HG03095 (cell line): ENCODE results near the gene CDK14.
A peak's percentile ranks its signal among the peaks of the same experiment; 100 is the strongest.
"Not testable (repeated sequence)": the region's sequence is repeated elsewhere in the genome, so short reads cannot be mapped to it uniquely, and the experiment has no call there.

Experiments
- ATAC-seq: cut with Tn5 transposase; IDR thresholded peaks from one replicate; pipeline ENCODE4 v1.9.1; 2021; ENCODE audit warnings: moderate library complexity; ENCODE audit not compliant: unreplicated experiment

Gene CDK14

DNA sequence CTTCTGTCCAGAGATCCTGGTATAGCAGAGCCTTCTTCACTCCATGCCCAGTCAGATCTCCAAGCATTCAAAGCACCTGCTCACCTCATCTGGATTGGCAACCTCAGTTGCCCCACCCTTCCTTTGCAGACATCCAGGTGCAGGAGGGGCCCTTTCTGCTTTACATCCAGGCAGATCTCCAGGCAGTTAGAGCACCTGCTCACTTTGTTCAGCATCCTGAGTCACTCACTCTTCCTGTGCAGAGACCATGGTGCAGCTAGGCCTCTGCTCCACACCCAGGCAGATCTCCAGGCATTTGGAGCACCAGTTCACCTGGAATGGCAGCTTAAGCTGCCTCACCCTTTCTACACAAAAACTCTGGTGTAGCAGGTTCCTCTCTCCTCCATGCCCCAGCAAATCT lies 153.1 kb downstream of the CDK14 start:
- ATAC-seq = no peak

DNA sequence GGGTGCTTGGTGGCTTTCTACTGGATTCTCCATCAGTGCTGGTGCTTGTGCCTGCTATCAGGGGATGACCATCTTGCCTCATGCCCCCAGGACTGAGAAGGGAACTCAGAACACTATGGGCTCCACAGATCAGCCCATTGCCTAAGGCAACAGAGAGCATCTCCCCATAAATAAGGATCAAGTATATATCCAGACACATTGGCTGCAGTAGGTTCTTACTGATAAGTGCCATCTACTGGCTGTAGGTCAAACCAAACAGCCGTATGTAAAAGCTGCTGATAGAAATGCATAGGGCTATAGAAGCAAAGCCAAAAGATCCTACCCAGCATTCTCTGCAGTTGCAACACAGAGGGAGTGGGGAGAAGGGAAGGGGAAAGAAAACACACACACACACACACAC lies 153.7 kb downstream of the CDK14 start:
- ATAC-seq = no peak

DNA sequence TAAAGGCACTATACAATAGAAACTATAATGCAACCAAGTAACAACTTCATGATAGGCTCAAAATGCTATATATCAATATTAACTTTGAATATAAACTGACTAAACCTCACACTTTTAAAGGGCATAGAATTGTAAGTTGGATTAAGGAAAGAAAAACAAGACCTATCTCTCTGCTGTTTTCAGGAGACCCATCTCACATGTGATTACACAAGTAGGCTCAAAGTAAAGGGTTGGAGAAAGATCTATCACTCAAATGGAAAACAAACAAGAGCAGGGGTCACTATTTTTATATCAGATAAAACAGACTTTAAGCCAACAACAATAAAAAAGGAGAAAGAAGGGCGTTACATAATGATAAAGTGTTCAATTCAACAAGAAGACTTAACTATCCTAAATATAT lies 155.5 kb downstream of the CDK14 start:
- ATAC-seq = no peak

GRCh38 chr7:90752051-90752450 lies 155.9 kb downstream of the CDK14 start:
- no peak for ATAC-seq

DNA sequence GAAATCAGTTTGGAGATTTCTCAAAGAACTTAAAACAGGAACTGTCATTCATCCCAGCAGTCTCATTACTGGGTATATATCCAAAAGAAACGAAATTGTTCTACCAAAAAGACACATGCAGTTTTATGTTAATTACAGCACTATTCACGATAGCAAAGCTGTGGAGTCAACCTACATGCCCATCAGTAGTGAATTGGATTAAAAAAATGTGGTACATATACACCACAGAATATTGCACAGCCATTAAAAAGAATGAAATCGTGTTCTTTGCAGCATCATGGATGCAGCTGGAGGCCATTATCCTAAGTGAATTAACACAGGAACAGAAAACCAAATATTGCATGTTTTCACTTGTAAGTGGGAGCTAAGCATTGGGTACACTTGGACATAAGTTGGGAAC lies 158.9 kb downstream of the CDK14 start:
- ATAC-seq = no peak

GRCh38 chr7:90756366-90756765 lies 160.2 kb downstream of the CDK14 start:
- ATAC-seq = peak; percentile 24

GRCh38 chr7:90757565-90757950 lies 161.4 kb downstream of the CDK14 start:
- peak; percentile 75 for ATAC-seq

DNA sequence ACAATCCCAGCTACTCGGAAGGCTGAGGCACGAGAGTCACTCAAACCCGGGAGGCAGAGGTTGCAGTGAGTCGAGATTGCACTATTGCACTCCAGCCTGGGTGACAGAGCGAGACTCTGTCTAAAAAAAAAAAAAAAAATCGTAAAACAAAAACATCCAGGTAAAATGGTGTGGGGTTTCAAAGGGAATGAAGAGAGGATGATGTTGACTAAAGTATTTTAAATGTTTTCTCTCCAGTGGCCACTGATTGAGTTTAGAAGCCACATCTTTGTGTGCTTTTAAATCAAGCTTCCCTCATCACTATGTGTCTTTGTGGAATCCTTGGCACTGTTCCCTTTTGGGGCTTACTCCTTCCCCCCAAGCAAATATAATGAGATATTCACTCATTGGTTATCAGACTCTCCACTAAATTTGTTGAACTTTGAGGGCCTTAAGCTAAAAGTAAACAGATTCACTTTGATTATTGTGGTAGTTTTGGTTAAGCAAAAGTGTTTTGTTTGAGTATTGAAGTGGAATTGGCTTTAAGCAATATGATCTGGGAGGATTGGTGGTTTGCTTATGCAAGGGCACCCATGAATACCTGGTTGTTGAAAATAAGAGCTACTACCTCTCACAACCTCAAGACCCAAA lies 162.9 kb downstream of the CDK14 start:
- no peak for ATAC-seq

DNA sequence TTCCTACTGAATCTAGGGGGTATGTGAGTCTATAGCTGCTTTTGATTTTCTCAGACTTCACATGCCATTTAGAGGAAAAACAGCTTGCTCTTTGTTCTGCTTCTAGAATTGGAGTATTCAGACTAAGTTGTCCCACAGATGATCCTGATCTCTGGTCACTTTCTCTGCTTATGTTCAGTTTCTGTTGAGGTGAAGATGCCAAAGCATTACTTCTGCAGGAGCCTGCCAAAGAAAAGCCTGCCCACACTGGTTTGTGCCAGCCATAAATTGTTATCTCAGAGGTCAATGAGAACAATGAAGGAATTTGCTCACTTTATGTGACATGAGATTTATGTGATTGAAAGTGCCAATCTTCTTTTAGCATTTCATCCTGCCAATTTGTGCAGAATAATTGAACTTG lies 163.6 kb downstream of the CDK14 start:
- no peak for ATAC-seq

- ATAC-seq = no peak
These were observed 164.8 kb downstream of the CDK14 start for GRCh38 chr7:90760892-90761291.

DNA sequence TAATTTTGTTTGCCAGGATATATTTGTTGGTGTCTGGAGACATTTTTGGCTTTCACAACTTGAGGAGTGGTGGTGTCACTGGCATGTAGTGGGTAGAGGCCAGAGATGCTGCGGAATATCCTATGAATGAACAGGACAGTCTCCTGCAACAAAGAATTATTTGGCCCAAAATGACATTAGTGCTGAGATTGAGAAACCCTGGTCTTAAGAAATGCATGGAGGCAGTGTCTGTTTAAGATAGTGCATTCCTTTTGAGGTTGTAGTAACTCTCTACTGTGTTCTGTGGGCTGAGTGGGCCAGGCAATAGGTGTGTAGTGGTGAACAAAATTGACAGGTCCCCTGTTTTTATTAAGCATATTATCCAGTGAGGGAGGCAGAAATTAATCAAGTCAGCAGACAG lies 165.5 kb downstream of the CDK14 start:
- ATAC-seq = no peak

DNA sequence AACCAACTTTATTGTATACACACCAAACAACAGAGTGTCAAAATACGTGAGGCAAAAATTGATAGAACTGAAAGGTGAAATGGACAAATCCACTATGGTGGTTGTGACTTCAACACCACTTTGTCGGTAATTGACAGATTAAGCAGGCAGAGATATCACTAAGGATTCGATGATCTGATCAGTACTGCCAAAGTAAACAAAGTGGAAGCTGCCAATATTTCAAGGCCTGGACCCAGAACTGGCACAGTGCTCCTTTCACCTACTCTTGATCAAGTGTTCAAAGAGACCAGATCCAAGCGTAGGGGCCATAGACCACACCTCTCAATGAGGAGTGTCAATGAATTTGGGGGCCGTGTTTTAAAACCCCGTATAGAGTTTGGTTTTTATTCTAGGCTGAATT lies 167.0 kb downstream of the CDK14 start:
- ATAC-seq = no peak

DNA sequence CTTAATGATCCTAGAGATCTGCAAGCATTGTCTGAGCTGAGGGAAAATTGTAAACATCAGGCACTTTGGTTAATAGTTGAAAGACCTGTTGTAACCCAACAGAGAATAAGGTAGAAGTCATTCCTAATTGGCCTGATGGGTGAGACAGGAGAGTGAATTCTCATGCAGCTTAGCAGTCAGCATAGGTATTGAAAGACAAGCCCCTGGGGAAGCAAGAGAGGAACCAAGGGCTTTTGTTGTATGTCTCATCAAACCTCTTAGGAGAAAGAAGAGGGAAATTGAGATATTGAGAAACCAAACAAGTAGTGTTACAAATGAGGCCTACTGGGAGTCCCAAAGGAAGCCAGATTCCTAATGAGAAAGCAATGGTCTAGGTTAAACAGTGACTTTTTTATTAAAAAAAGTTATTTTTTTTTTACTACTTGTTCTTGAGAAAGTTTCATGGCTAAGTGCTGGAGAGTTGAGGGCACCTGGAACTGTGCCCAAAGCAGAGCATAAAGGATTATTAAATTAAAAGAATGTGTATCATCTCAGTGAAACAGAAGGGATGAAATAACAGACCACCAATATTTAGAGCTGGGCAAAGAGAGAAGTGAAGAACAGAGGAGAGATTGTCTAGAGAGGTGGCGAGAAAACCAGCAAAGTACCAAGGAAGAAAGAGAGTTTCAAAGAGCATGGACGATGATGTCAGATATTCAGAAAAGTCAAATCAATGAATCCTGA lies 168.9 kb downstream of the CDK14 start:
- no peak for ATAC-seq

GRCh38 chr7:90766814-90767564 lies 170.9 kb downstream of the CDK14 start:
- no peak for ATAC-seq

- no peak for ATAC-seq
These were observed 172.2 kb downstream of the CDK14 start for GRCh38 chr7:90768301-90768700.

- ATAC-seq = no peak
These were observed 172.9 kb downstream of the CDK14 start for GRCh38 chr7:90769036-90769435.

DNA sequence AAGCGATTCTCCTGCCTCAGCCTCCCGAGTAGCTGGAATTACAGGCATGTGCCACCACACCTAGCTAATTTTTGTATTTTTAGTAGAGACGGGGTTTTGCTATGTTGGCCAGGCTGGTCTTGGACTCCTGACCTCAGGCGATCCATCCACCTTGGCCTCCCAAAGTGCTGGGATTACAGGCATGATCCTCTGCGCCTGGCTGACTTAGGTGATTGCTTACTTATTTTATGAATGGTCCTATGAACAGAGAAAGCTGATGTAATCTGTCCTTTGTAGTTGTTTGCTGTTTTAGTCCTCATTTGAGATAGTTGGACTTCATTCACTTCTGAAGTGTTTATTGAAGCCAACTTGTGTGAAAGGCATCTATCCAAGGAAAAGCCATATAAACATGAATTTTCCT lies 173.4 kb downstream of the CDK14 start:
- ATAC-seq = not testable (repeated sequence)

DNA sequence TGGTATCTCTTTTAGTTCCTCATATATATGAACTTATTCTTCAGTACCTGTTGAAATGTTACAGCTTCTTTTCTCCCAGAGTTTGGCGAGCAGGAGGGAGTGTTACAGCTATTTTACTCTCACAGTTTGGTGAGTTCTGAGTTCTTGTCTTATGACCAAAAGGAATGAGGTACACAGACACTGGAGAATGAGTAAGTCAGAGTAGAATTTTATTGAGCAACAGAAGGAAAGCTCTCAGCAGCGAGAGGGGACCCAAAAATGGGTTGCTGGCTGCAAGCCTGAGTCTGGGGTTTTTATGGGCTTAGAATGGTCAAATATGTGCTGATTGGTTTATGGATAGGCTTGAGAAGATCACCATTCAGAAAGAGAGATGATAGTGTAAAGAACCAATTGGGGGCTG lies 175.2 kb downstream of the CDK14 start:
- ATAC-seq = no peak

DNA sequence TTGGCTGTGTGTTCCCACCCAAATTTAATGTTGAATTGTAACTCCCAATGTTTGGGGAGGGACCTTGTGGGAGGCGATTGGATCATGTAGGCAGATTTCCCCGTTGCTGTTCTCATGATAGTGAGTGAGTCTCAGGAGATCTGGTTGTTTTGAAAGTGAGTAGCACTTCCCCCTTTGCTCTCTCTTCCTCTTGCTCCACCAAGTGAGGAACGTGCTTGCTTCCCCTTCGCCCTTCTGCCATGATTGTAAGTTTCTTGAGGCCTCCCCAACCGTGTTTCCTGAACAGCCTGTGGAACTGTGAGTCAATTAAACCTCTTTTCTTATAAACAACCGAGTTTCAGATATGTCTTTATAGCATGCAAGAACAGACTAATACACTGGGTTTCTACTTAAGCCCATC lies 176.3 kb downstream of the CDK14 start:
- no peak for ATAC-seq

DNA sequence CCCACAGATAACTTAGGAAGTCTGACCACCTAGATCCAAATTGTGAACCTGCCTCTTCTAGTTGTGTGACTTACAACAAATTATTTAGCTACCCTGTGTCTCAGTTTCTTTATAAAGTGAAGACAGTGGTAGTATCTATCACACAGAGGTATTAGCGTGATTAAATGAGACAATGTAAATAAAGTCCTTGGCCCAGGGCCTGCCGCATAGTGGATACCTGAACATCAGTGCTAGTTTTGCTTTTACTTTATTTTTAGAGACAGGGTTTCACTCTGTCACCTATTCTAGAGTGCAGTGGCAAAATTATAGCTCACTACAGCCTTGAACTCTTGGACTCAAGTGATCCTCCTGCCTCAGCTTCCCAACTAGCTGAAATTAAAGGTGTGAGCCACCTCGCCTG lies 177.1 kb downstream of the CDK14 start:
- ATAC-seq = no peak

DNA sequence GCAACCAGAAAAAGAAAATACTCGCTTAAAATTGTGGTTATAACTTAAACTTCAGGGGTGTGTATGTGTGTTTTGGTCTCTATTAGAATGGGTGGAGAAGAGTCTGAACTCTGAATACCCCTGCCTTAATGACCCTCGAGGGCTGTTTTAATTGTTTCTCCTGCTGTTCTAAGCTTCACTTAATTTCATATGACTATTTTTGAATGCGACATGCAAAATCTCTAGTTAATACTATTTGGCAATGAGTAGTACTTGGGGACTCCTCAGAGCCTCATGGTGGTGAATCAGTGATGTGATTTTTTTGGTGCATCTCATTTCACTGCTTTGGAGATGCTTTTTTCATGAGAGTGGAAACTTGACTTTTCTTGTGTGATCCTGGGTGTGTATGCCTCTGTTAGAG lies 178.6 kb downstream of the CDK14 start:
- ATAC-seq = no peak

- no peak for ATAC-seq
These were observed 179.4 kb downstream of the CDK14 start for GRCh38 chr7:90775383-90775965.
